Endothelial cell (in vitro differentiated cells): ENCODE measurements around the gene ACACA. TPM values are rescaled to one million over a fixed set of nuclear protein-coding genes. Genes with fewer than 3 reads are reported as not detected.
A peak's percentile ranks its signal among the peaks of the same experiment; 100 is the strongest.

ENCODE experiments used
- DNase-seq: peaks from one replicate; pipeline ENCODE4 v3.0.0; 2021; ENCODE audit warnings: low spot score
- H3K27ac Mint-ChIP-seq: one replicate; pipeline ENCODE4 v1.8.0; 2021; ENCODE audit warnings: mixed read lengths, inconsistent platforms; ENCODE audit not compliant: unreplicated experiment
- H3K27me3 Mint-ChIP-seq: one replicate; pipeline ENCODE4 v1.8.0; 2021; ENCODE audit warnings: mild to moderate bottlenecking, moderate library complexity, mixed read lengths, inconsistent platforms; ENCODE audit not compliant: unreplicated experiment
- H3K36me3 Mint-ChIP-seq: one replicate; pipeline ENCODE4 v1.8.0; 2021; ENCODE audit warnings: mild to moderate bottlenecking, low read depth, mixed read lengths, inconsistent platforms; ENCODE audit not compliant: unreplicated experiment
- H3K4me1 Mint-ChIP-seq: one replicate; pipeline ENCODE4 v1.8.0; 2021; ENCODE audit warnings: mild to moderate bottlenecking, mixed read lengths, inconsistent platforms; ENCODE audit not compliant: unreplicated experiment
- H3K4me3 Mint-ChIP-seq: one replicate; pipeline ENCODE4 v1.8.0; 2021; ENCODE audit warnings: mild to moderate bottlenecking, mixed read lengths, inconsistent platforms; ENCODE audit not compliant: unreplicated experiment
- H3K9me3 Mint-ChIP-seq: one replicate; pipeline ENCODE4 v1.8.0; 2021; ENCODE audit warnings: mixed read lengths, inconsistent platforms; ENCODE audit not compliant: unreplicated experiment
- CTCF ChIP-seq: fragments of 200-600 bp; sonication (generic); IDR thresholded peaks from one replicate; pipeline ENCODE4 v1.5.0; 2021; ENCODE audit warnings: antibody characterized with exemption; ENCODE audit not compliant: unreplicated experiment
- total RNA-seq: library from RNA; stranded (reverse); fragmentation: NEBNext Ultra II Directional; extraction: Animal tissue kit (Norgen Biotek cat#: 25700); gene quantifications from one replicate; pipeline ENCODE4 v1.2.1, GENCODE V29; 2021; ENCODE audit not compliant: unreplicated experiment

The ACACA gene
- total RNA-seq, 1 donor from 2014 or later: 91.5 TPM

GRCh38 chr17:37315601-37316000 lies 91.0 kb downstream of the ACACA start:
- DNase-seq: no peak
- no peak for TF ChIP-seq CTCF
- no peaks in the 10 kb centered on the region for H3K9me3 Mint-ChIP-seq
- peak overlapping the region; percentile 24 for H3K27ac Mint-ChIP-seq
- H3K36me3 Mint-ChIP-seq: peaks cover 7% of the 10 kb centered on the region
- no peak overlapping the region for H3K4me3 Mint-ChIP-seq
- peaks cover 31% of the 10 kb centered on the region for H3K4me1 Mint-ChIP-seq
- no peaks in the 10 kb centered on the region for H3K27me3 Mint-ChIP-seq

- H3K4me1 Mint-ChIP-seq: peaks cover 28% of the 10 kb centered on the region
- no peak overlapping the region for H3K4me3 Mint-ChIP-seq
- peak overlapping the region; percentile 25 for H3K27ac Mint-ChIP-seq
- TF ChIP-seq CTCF: no peak
- H3K27me3 Mint-ChIP-seq: no peaks in the 10 kb centered on the region
- H3K36me3 Mint-ChIP-seq: peaks cover 7% of the 10 kb centered on the region
- no peak for DNase-seq
- H3K9me3 Mint-ChIP-seq: no peaks in the 10 kb centered on the region
These were observed 94.3 kb downstream of the ACACA start for GRCh38 chr17:37312137-37312923.

GRCh38 chr17:37310940-37311339 lies 95.7 kb downstream of the ACACA start:
- no peak overlapping the region for H3K27ac Mint-ChIP-seq
- no peaks in the 10 kb centered on the region for H3K9me3 Mint-ChIP-seq
- TF ChIP-seq CTCF: no peak
- peaks cover 24% of the 10 kb centered on the region for H3K4me1 Mint-ChIP-seq
- H3K4me3 Mint-ChIP-seq: no peak overlapping the region
- peaks cover 2% of the 10 kb centered on the region for H3K36me3 Mint-ChIP-seq
- H3K27me3 Mint-ChIP-seq: no peaks in the 10 kb centered on the region
- no peak for DNase-seq

- Mint-ChIP-seq H3K4me1 (peaks cover 17% of the 10 kb centered on the region), H3K27ac (no peak overlapping the region), H3K9me3 (no peaks in the 10 kb centered on the region), H3K36me3 (no peaks in the 10 kb centered on the region), H3K27me3 (no peaks in the 10 kb centered on the region), H3K4me3 (no peak overlapping the region)
- no peak for TF ChIP-seq CTCF
- no peak for DNase-seq
These were observed 97.6 kb downstream of the ACACA start for GRCh38 chr17:37309051-37309450.

GRCh38 chr17:37305406-37305905 lies 101.2 kb downstream of the ACACA start:
- no peaks in the 10 kb centered on the region for H3K36me3 Mint-ChIP-seq
- H3K27ac Mint-ChIP-seq: no peak overlapping the region
- H3K9me3 Mint-ChIP-seq: no peaks in the 10 kb centered on the region
- no peak for TF ChIP-seq CTCF
- no peak overlapping the region for H3K4me3 Mint-ChIP-seq
- no peak for DNase-seq
- peaks cover 8% of the 10 kb centered on the region for H3K4me1 Mint-ChIP-seq
- no peaks in the 10 kb centered on the region for H3K27me3 Mint-ChIP-seq
